Esophagus (tissue), 2 donors: ENCODE results near the gene DPEP2. TPM values are rescaled to one million over a fixed set of nuclear protein-coding genes. Genes with fewer than 3 reads are reported as not detected.
A peak's percentile ranks its signal among the peaks of the same experiment; 100 is the strongest.
"Not testable (repeated sequence)": the region's sequence is repeated elsewhere in the genome, so short reads cannot be mapped to it uniquely, and the experiment has no call there.

Source experiments
- H3K27ac ChIP-seq, 2 donors: one replicate each; pipeline ENCODE4 v1.5.1; 2013; ENCODE audit warnings: low read depth in 2 of 2, mild to moderate bottlenecking in 2 of 2, inconsistent platforms in 1 of 2, low read length in 1 of 2, moderate library complexity in 1 of 2
- H3K27me3 ChIP-seq, 2 donors: one replicate each; pipeline ENCODE4 v1.6.1; 2013; ENCODE audit warnings: low read length in 2 of 2, control low read depth in 1 of 2, mild to moderate bottlenecking in 1 of 2; ENCODE audit not compliant: insufficient read depth in 2 of 2, control insufficient read depth in 1 of 2
- H3K36me3 ChIP-seq, 2 donors: one replicate each; pipeline ENCODE4 v1.6.1; 2013; ENCODE audit warnings: low read length in 1 of 2; ENCODE audit not compliant: control insufficient read depth in 2 of 2, insufficient read depth in 2 of 2
- H3K4me1 ChIP-seq, 2 donors: one replicate each; pipeline ENCODE4 v1.6.1; 2013; ENCODE audit warnings: low read length in 1 of 2; ENCODE audit not compliant: control insufficient read depth in 2 of 2, insufficient read depth in 2 of 2
- H3K4me3 ChIP-seq, 2 donors: one replicate each; pipeline ENCODE4 v1.5.1; 2013; ENCODE audit warnings: low read length in 2 of 2, mild to moderate bottlenecking in 2 of 2, low read depth in 1 of 2, moderate library complexity in 1 of 2
- H3K9me3 ChIP-seq, 2 donors: one replicate each; pipeline ENCODE4 v1.6.1; 2013; ENCODE audit warnings: mild to moderate bottlenecking in 2 of 2, low read depth in 1 of 2, low read length in 1 of 2, moderate library complexity in 1 of 2; ENCODE audit not compliant: control insufficient read depth in 2 of 2, insufficient read depth in 1 of 2
- WGBS, 2 donors: extraction: QIAGEN DNeasy Blood & Tissue Kit; methylation state at CpG; one replicate each; pipeline ENCODE4 v1.1.7; 2013; 5-methylcytosine and 5-hydroxymethylcytosine counted together
- polyA plus RNA-seq, 2 donors: library from polyadenylated mRNA; stranded (reverse); fragments of 200-250 nt; gene quantifications; one replicate each; pipeline ENCODE4 v1.2.3, GENCODE V29; 2013
- donor health status: healthy with polysubstance abuse.
- donor health status: Bipolar disorder and iron deficiency.

The DPEP2 gene
- polyA plus RNA-seq = under 1 TPM; 0.41 to 0.57 TPM

- not testable (repeated sequence) for H3K4me3 ChIP-seq, H3K9me3 ChIP-seq, H3K4me1 ChIP-seq, H3K36me3 ChIP-seq, H3K27me3 ChIP-seq
- WGBS, 2 donors = 65 to 71% methylated on average over 18 of the region's 18 CpGs
- peak within 1 kb of the TSS; percentile 12 to 51 for H3K27ac ChIP-seq
Measured at GRCh38 chr16:67998779-67999688, at the start of gene DPEP2. TSS of gene DPEP2 (minus strand) at chr16:67999484. CDS start at chr16:67993212, 6,272 bp downstream.

- Histone ChIP-seq H3K27ac (no peak overlapping the region), H3K9me3 (no peaks in the 10 kb centered on the region), H3K36me3 (peaks cover 8% of the 10 kb centered on the region in 2 donors), H3K4me1 (no peaks in the 10 kb centered on the region), H3K4me3 (no peak overlapping the region), H3K27me3 (no peaks in the 10 kb centered on the region)
- 88 to 89% methylated on average over 2 of the region's 2 CpGs for WGBS, 2 donors
Measured at GRCh38 chr16:68047987-68048386, 48.7 kb upstream of the DPEP2 start.

GRCh38 chr16:68046106-68046505 is 46.8 kb upstream of the DPEP2 start:
- no peak overlapping the region for H3K27ac ChIP-seq
- 84 to 90% methylated on average over 7 of the region's 7 CpGs for WGBS, 2 donors
- H3K9me3 ChIP-seq = no peaks in the 10 kb centered on the region
- H3K36me3 ChIP-seq = peaks cover 4 to 8% of the 10 kb centered on the region in 2 donors
- H3K4me3 ChIP-seq = no peak overlapping the region
- no peaks in the 10 kb centered on the region for H3K4me1 ChIP-seq
- no peaks in the 10 kb centered on the region for H3K27me3 ChIP-seq

GRCh38 chr16:68041783-68042182 is 42.5 kb upstream of the DPEP2 start:
- 86 to 91% methylated on average over 2 of the region's 2 CpGs for WGBS, 2 donors
- Histone ChIP-seq H3K4me3 (no peak overlapping the region), H3K36me3 (no peaks in the 10 kb centered on the region), H3K9me3 (no peaks in the 10 kb centered on the region), H3K27ac (no peak overlapping the region), H3K4me1 (no peaks in the 10 kb centered on the region), H3K27me3 (no peaks in the 10 kb centered on the region)

GRCh38 chr16:68040506-68041288 is 41.4 kb upstream of the DPEP2 start:
- WGBS, 2 donors = 64 to 67% methylated on average over 14 of the region's 14 CpGs
- H3K36me3 ChIP-seq = no peaks in the 10 kb centered on the region

GRCh38 chr16:68037841-68038597 is 38.7 kb upstream of the DPEP2 start:
- Histone ChIP-seq H3K27ac (no peak overlapping the region), H3K9me3 (no peaks in the 10 kb centered on the region), H3K4me1 (no peaks in the 10 kb centered on the region), H3K36me3 (no peaks in the 10 kb centered on the region), H3K4me3 (no peak overlapping the region), H3K27me3 (no peaks in the 10 kb centered on the region)
- 86 to 89% methylated on average over 9 of the region's 9 CpGs for WGBS, 2 donors

More at GRCh38 chr16:68040506-68041288, 41.4 kb upstream of the DPEP2 start:
- Histone ChIP-seq H3K27me3 (no peaks in the 10 kb centered on the region), H3K4me1 (no peaks in the 10 kb centered on the region), H3K9me3 (no peaks in the 10 kb centered on the region), H3K27ac (no peak overlapping the region), H3K4me3 (no peak overlapping the region)

- no peaks in the 10 kb centered on the region for H3K27me3 ChIP-seq
- H3K4me1 ChIP-seq = peaks cover 0 to 4% of the 10 kb centered on the region in 2 donors
- H3K27ac ChIP-seq = no peak overlapping the region
- H3K4me3 ChIP-seq = no peak overlapping the region
- 87% methylated on average over 2 of the region's 2 CpGs for WGBS, 2 donors
- H3K36me3 ChIP-seq = no peaks in the 10 kb centered on the region
- no peaks in the 10 kb centered on the region for H3K9me3 ChIP-seq
Measured at GRCh38 chr16:68035227-68035626, 35.9 kb upstream of the DPEP2 start.

GRCh38 chr16:68033101-68033500 is 33.8 kb upstream of the DPEP2 start:
- Histone ChIP-seq H3K27me3 (no peaks in the 10 kb centered on the region), H3K4me3 (no peak overlapping the region), H3K4me1 (peaks cover 0 to 4% of the 10 kb centered on the region in 2 donors), H3K27ac (no peak overlapping the region), H3K36me3 (no peaks in the 10 kb centered on the region), H3K9me3 (no peaks in the 10 kb centered on the region)
- 97 to 98% methylated on average over 2 of the region's 2 CpGs for WGBS, 2 donors

- Histone ChIP-seq H3K4me3 (no peak overlapping the region), H3K27ac (peak overlapping the region; percentile 42 to 86), H3K36me3 (no peaks in the 10 kb centered on the region), H3K27me3 (no peaks in the 10 kb centered on the region), H3K4me1 (peaks cover 0 to 4% of the 10 kb centered on the region in 2 donors), H3K9me3 (no peaks in the 10 kb centered on the region)
- WGBS, 2 donors = 68 to 74% methylated on average over 2 of the region's 2 CpGs
Measured at GRCh38 chr16:68031951-68032350, 32.7 kb upstream of the DPEP2 start.
